K562 (cell line): Measurements from ENCODE around the gene CDC45.

ENCODE experiments used
- CBFB ChIP-seq: sonication (generic); formaldehyde crosslinking; IDR thresholded peaks from 2 replicates; pipeline ENCODE4 v1.4.0; 2020; ENCODE audit warnings: mild to moderate bottlenecking, missing genetic modification reagents
- KDM2B ChIP-seq: fragments of 250-450 bp; sonication (Bioruptor Pico); IDR thresholded peaks from 2 replicates; pipeline ENCODE4 v1.8.0; 2021; ENCODE audit warnings: mild to moderate bottlenecking, moderate library complexity

DNA sequence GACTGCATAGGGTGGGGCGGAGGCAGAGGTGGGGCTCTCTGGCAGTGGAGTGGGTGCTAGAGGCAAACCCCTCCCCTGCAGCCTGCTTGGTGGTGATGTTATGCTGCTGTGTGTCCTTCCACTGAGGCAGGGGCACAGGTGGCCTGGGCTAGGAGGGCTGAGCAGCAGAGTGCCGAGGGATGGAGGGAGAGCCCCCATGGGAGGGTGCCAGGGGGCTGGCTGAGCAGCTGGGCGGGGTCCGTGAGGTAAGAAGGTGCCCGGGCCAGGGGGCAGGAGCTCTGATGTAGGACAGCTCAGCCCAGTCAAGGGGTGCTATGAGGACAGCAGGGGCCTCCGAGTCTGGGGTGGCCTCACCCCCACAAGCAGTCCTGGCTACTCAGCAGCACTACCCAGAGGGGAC is 40.3 kb downstream of the CDC45 start:
- TF ChIP-seq CBFB (CRISPR knock-in tag) (no peak), KDM2B (no peak)
